HepG2 (cell line): Measurements from ENCODE around the gene ID3. TPM values are rescaled to one million over a fixed set of nuclear protein-coding genes. Genes with fewer than 3 reads are reported as not detected.

Experiments
- ASH2L ChIP-seq: fragments of 300-600, 200-600 bp; sonication (generic); IDR thresholded peaks from 2 replicates; pipeline ENCODE4 v1.7.0; 2017; ENCODE audit warnings: low read depth, mild to moderate bottlenecking, moderate library complexity, mixed read lengths, low read length; ENCODE audit not compliant: insufficient read length
- ZZZ3 ChIP-seq: sonication (generic); formaldehyde crosslinking; IDR thresholded peaks from 2 replicates; pipeline ENCODE4 v1.4.0; 2020; ENCODE audit warnings: missing genetic modification reagents, mild to moderate bottlenecking, borderline replicate concordance
- polyA plus RNA-seq, 8 experiments: library from polyadenylated mRNA; depleted of rRNA in 3 of 8; stranded (reverse) in 7 of 8; unstranded in 1 of 8; fragments of >200 nt; fragmentation: Illumina TruSeq in 4 of 8; extraction: Trizol in 4 of 8; gene quantifications; 2 replicates each; pipeline versions ENCODE4 v1.2.1 to v1.2.3, GENCODE V29; 2011 to 2016; ENCODE audit warnings: low read depth in 4 of 8, missing spikeins in 1 of 8, mixed read lengths in 1 of 8; ENCODE audit not compliant: insufficient read depth in 1 of 8
- total RNA-seq, 5 experiments: library from RNA; depleted of rRNA; stranded (reverse); fragments of >200 nt; fragmentation: Illumina TruSeq; extraction: Trizol; gene quantifications; 2 replicates each; pipeline ENCODE4 v1.2.3, GENCODE V29; 2016; ENCODE audit warnings: low read depth in 1 of 5
- TF ChIP-seq, protein P1 (sequence below): sonication (generic); formaldehyde crosslinking; IDR thresholded peaks from 2 replicates; pipeline ENCODE4 v1.4.0; 2020; ENCODE audit warnings: missing genetic modification reagents
- TF ChIP-seq, protein P2 (sequence below): sonication (generic); formaldehyde crosslinking; conservative IDR thresholded peaks from 2 replicates; pipeline ENCODE4 v1.8.0; 2022; ENCODE audit warnings: mild to moderate bottlenecking, moderate library complexity, missing genetic modification reagents

ID3 gene
- total and polyA plus RNA-seq, 2 of the 13 experiments (the other 11 are each of a cell fraction or from before 2014, with no cell fraction given): 64.8 to 115 TPM

DNA sequence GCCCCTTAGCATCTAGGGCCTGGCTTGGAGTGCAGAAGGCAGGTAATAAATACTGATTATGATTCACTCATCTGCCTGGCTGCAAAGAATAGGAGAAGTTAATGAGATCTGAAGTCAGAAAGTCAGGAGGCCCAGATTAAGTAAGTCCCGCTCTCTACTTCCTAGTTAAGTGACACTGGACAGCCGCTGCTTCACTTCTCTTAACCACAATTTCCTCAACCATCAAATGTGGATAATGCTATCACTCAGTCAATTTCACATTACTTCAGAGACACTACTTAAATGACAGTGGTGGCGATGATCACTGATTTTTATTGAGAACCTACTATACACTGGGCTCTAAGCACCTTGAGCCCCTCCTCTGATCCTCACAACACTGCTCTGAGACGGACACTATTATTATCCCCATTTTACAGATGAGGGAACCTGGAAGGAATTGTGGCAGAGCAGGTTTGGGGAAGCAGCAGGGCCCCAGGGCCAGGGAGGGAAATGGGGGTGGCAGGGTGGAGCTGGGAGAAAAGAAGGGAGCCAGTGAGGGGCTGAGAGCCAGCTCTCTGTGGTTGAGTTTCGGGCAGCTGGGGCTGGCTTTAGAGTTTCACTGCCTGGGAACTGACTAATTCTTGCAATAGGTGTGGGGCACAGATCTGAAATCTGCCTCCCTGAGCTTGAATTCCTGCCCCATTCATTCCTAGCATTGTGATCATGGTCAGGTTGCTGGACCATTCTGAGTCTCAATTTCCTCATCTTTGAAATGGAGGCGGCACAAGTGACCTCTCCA, 25.9 kb downstream of the ID3 start (continued):
- TF ChIP-seq ZZZ3 (CRISPR knock-in tag) (no peak), ASH2L (no peak)
- TF ChIP-seq, protein P1, sequence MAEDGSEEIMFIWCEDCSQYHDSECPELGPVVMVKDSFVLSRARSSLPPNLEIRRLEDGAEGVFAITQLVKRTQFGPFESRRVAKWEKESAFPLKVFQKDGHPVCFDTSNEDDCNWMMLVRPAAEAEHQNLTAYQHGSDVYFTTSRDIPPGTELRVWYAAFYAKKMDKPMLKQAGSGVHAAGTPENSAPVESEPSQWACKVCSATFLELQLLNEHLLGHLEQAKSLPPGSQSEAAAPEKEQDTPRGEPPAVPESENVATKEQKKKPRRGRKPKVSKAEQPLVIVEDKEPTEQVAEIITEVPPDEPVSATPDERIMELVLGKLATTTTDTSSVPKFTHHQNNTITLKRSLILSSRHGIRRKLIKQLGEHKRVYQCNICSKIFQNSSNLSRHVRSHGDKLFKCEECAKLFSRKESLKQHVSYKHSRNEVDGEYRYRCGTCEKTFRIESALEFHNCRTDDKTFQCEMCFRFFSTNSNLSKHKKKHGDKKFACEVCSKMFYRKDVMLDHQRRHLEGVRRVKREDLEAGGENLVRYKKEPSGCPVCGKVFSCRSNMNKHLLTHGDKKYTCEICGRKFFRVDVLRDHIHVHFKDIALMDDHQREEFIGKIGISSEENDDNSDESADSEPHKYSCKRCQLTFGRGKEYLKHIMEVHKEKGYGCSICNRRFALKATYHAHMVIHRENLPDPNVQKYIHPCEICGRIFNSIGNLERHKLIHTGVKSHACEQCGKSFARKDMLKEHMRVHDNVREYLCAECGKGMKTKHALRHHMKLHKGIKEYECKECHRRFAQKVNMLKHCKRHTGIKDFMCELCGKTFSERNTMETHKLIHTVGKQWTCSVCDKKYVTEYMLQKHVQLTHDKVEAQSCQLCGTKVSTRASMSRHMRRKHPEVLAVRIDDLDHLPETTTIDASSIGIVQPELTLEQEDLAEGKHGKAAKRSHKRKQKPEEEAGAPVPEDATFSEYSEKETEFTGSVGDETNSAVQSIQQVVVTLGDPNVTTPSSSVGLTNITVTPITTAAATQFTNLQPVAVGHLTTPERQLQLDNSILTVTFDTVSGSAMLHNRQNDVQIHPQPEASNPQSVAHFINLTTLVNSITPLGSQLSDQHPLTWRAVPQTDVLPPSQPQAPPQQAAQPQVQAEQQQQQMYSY (CRISPR knock-in tag): no peak
- TF ChIP-seq, protein P2, sequence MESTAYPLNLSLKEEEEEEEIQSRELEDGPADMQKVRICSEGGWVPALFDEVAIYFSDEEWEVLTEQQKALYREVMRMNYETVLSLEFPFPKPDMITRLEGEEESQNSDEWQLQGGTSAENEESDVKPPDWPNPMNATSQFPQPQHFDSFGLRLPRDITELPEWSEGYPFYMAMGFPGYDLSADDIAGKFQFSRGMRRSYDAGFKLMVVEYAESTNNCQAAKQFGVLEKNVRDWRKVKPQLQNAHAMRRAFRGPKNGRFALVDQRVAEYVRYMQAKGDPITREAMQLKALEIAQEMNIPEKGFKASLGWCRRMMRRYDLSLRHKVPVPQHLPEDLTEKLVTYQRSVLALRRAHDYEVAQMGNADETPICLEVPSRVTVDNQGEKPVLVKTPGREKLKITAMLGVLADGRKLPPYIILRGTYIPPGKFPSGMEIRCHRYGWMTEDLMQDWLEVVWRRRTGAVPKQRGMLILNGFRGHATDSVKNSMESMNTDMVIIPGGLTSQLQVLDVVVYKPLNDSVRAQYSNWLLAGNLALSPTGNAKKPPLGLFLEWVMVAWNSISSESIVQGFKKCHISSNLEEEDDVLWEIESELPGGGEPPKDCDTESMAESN (CRISPR knock-in tag): no peak
